GM12801 (cell line): ENCODE measurements around the gene IPP.

Experiments used
- TF ChIP-seq, protein P1 (sequence below): IDR thresholded peaks from one replicate; pipeline ENCODE4 v1.5.1; 2011; ENCODE audit warnings: control low read depth; ENCODE audit not compliant: insufficient read length; ENCODE audit errors: extremely low read depth

Gene IPP

DNA sequence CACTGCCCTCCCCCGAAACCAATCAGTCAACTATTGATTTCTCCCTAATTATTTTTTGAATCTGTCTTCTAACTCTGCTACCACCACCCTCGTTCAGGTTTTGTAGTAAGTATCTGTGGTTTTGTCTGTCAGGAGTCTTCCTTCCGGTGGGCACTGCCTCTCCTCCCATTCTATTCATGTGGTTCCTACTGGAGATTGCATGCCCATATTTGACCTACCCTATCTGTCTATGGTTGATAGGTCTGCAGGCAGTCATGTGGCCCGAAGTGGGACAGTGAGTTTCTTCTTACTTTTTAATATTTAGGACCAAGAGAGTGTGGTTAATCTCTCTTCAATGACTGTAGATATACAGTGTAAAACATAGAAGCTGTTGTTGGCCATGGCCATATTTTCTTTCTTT is 35.1 kb upstream of the IPP start:
- TF ChIP-seq, protein P1, sequence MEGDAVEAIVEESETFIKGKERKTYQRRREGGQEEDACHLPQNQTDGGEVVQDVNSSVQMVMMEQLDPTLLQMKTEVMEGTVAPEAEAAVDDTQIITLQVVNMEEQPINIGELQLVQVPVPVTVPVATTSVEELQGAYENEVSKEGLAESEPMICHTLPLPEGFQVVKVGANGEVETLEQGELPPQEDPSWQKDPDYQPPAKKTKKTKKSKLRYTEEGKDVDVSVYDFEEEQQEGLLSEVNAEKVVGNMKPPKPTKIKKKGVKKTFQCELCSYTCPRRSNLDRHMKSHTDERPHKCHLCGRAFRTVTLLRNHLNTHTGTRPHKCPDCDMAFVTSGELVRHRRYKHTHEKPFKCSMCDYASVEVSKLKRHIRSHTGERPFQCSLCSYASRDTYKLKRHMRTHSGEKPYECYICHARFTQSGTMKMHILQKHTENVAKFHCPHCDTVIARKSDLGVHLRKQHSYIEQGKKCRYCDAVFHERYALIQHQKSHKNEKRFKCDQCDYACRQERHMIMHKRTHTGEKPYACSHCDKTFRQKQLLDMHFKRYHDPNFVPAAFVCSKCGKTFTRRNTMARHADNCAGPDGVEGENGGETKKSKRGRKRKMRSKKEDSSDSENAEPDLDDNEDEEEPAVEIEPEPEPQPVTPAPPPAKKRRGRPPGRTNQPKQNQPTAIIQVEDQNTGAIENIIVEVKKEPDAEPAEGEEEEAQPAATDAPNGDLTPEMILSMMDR = no peak

DNA sequence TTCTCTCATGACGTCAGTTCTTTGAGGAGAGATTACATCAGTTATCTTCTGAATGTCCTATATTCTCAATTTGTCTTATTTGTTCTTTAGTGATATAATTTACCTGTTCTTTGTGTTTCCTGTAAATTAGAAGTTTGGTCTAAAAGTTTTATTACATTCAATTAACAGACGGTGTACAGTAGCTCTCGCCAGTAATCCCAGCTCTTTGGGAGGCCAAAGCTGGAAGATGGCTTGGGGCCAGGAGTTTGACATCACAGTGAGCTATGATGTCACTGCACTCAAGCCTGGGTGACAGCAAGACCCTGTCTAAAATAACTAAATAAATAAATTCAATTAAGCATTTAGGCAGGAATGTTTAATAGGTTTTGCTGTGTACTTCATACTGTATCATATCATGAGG is 25.3 kb upstream of the IPP start:
- TF ChIP-seq, protein P1 = no peak

DNA sequence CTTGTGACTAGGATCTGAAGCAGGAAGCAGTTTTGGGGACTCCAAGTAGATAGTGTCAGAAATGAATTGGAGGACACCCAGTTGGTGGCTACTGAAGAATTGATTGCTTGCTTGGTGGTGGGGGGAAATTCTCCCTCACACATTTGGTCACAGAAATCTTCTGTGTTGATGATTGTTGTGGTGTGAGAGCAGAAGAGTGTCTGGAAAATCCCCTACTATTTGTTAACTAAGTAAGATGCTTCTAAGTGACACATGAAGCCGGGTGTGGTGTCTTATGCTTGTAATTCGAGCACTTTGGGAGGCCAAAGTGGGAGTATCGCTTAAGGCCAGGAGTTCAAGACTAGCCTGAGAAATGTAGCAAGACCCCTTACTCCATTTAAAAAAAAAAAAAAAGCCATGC is 22.5 kb upstream of the IPP start:
- TF ChIP-seq, protein P1 = no peak

DNA sequence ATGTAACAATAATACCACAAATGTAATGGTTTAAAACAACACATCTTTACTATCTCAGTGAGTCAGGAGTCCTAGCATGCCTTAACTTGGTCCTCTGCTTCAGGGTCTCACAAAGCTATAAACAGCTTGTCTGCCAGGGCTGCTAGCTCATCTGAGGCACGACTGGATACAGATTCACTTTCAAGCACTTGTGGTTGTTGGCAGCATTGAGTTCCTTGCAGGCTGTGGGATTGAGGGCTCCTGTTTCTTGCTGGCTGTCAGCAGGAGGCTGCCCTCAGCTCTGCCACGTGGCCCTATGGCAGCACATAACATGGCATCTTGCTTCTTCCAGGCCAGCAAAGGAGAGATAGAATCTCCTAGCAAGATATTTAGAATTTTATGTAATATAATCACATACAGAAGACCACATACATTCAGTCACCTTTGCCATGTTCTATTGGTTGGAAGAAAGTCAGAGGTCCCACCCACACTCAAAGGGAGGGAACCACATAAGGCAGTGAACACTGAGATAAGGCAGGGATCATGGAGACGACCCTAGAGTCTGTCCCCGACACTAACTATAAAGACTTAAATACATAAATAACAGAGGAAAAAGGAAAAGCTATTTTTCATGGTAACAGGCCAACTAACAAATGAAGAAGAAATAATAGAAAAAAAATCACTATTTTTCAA is 18.9 kb upstream of the IPP start:
- TF ChIP-seq, protein P1 = no peak

DNA sequence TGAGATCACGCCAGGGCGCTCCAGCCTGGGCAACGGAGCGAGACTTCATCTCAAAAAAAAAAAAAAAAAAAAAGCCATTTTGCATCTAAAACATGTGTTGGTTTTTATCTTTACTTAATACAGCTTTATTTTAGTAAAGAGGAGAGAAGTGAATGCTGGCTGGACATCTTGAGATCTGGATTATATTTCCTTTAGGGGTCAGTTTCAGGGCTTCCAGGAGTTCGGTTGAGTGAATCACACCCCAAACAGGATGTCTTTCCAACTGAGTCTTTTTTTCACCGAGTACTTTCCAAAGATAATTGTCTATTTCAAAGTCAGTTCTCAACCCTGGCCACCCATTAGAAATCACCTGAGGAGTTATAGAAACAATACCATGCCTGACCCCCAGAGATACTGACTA is 16.6 kb upstream of the IPP start:
- TF ChIP-seq, protein P1 = no peak

DNA sequence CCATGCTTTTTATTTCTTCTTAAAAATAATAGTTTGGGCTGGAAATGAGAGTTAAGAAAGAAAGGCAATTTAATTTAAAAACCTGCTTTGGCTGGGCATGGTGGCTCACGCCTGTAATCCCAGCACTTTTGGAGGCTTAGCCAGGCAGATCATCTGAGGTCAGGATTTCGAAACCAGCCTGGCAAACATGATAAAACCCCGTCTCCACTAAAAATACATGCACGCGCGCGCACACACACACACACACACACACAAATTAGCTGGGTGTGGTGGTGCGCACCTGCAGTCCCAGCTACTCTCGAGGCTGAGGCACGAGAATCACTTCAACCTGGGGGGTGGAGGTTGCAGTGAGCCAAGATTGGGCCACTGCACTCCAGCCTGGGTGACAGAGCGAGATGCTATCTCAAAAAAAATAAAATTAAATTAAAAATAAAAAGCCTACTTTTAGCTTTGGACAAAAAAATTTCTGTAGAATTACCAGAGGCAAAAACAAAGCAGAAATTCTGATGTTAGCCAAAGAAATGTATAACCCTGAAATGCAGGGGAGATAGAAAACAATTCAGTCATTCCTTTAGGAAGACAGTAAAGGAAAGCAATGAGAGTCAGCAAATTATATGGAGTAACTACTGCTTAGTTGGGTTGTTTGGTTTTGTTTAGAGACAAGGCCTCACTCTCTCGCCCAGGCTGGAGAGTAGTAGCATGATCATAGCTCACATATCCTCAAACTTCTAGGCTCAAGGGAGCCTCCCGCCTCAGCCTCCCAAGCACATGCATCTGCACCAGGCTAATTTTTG is 15.7 kb upstream of the IPP start:
- TF ChIP-seq, protein P1 = no peak

DNA sequence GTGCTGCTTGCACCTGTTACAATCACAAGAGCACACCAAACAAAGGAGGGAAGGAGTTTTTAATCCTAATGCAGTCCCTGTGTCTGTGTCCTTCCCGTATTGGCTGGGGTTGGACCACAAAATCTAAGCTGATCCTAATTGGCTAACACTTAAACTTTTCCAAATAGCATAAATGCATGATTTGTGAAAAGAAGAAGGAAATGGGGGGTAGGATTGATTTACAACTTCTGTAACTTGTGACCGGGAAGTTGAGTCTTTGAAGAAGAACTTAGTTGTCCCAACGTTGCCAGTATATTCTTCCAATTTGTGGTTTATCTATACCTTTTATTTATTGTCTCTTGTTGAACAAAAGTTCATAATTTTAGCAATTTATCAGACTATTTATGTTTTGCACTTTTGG is 11.8 kb upstream of the IPP start:
- TF ChIP-seq, protein P1 = no peak
